HEK293T (cell line): ENCODE measurements around the gene ZDHHC14.
A peak's percentile ranks its signal among the peaks of the same experiment; 100 is the strongest.

Experiments used
- CTCF ChIA-PET: fragments of 350-600 bp; formaldehyde crosslinking; extraction: SDS; loops from one replicate; lab custom pipeline; 2021; ENCODE audit warnings: antibody characterized with exemption, inconsistent platforms; lab: Yijun Ruan, JAX
- POLR2A ChIA-PET: fragments of 350-600 bp; formaldehyde crosslinking; extraction: SDS; loops from one replicate; lab custom pipeline; 2020; ENCODE audit warnings: antibody characterized with exemption, inconsistent platforms; lab: Yijun Ruan, JAX
- DNase-seq: peaks from one replicate; pipeline ENCODE4 v3.0.0; 2012; ENCODE audit warnings: mixed read lengths; ENCODE audit errors: extremely low spot score
- ARNT ChIP-seq: fragments of 450-650 bp; IDR thresholded peaks from 2 replicates; pipeline ENCODE4 v1.6.1; 2017; ENCODE audit warnings: mild to moderate bottlenecking
- BHLHE40 ChIP-seq: fragments of 450-650 bp; IDR thresholded peaks from 2 replicates; pipeline ENCODE4 v1.6.1; 2016; ENCODE audit warnings: mild to moderate bottlenecking, moderate library complexity, borderline replicate concordance
- CTBP1 ChIP-seq: fragments of 450-650 bp; IDR thresholded peaks from 2 replicates; pipeline ENCODE4 v1.6.1; 2016; ENCODE audit warnings: borderline replicate concordance
- ELF4 ChIP-seq: fragments of 450-650 bp; IDR thresholded peaks from 2 replicates; pipeline ENCODE4 v1.6.1; 2017; ENCODE audit warnings: antibody characterized with exemption
- FOXA1 ChIP-seq: fragments of 450-650 bp; IDR thresholded peaks from 2 replicates; pipeline ENCODE4 v1.6.1; 2016; ENCODE audit warnings: mild to moderate bottlenecking
- FOXK2 ChIP-seq: fragments of 450-650 bp; IDR thresholded peaks from 2 replicates; pipeline ENCODE4 v1.6.1; 2016; ENCODE audit warnings: mild to moderate bottlenecking
- FOXM1 ChIP-seq: fragments of 450-650 bp; IDR thresholded peaks from 2 replicates; pipeline ENCODE4 v1.6.1; 2017; ENCODE audit warnings: mild to moderate bottlenecking, borderline replicate concordance
- HDGF ChIP-seq: fragments of 450-650 bp; IDR thresholded peaks from 2 replicates; pipeline ENCODE4 v1.6.1; 2017; ENCODE audit warnings: antibody characterized with exemption, borderline replicate concordance
- L3MBTL2 ChIP-seq: fragments of 450-650 bp; conservative IDR thresholded peaks from 2 replicates; pipeline ENCODE4 v1.6.1; 2016; ENCODE audit warnings: mild to moderate bottlenecking
- LEF1 ChIP-seq: fragments of 450-650 bp; IDR thresholded peaks from 2 replicates; pipeline ENCODE4 v1.6.1; 2017; ENCODE audit warnings: mild to moderate bottlenecking, borderline replicate concordance
- NFRKB ChIP-seq: fragments of 450-650 bp; IDR thresholded peaks from 2 replicates; pipeline ENCODE4 v1.6.1; 2016; ENCODE audit warnings: mild to moderate bottlenecking, moderate library complexity
- PKNOX1 ChIP-seq: fragments of 450-650 bp; IDR thresholded peaks from 2 replicates; pipeline ENCODE4 v1.6.1; 2016
- SP1 ChIP-seq: fragments of 450-650 bp; IDR thresholded peaks from 2 replicates; pipeline ENCODE4 v1.6.1; 2017
- SUZ12 ChIP-seq: fragments of 450-650 bp; IDR thresholded peaks from 2 replicates; pipeline ENCODE4 v1.6.1; 2016; ENCODE audit warnings: mild to moderate bottlenecking
- TARDBP ChIP-seq: fragments of 450-650 bp; IDR thresholded peaks from 2 replicates; pipeline ENCODE4 v1.6.1; 2016
- ZNF384 ChIP-seq: fragments of 450-650 bp; IDR thresholded peaks from 2 replicates; pipeline ENCODE4 v1.6.1; 2016

The ZDHHC14 gene

GRCh38 chr6:157372501-157373280, 8.3 kb upstream of the ZDHHC14 start:
- POLR2A ChIA-PET, result no interaction called here
- no peak for DNase-seq
- CTCF ChIA-PET, result no interaction called here
- TF ChIP-seq FOXK2 (no peak), NFRKB (no peak), ZNF384 (no peak), HDGF (no peak), CTBP1 (no peak), L3MBTL2 (no peak), TARDBP (no peak), LEF1 (no peak), SUZ12 (no peak), ARNT (no peak), SP1 (no peak), BHLHE40 (no peak)

- POLR2A ChIA-PET, result no interaction called here
- CTCF ChIA-PET, result interaction anchor here (0.6 kb wide), 1 partner anchor 846 kb away, joined by 7 read pairs; no protein-coding TSS in a partner anchor
- TF ChIP-seq SUZ12 (no peak), ARNT (no peak), SP1 (no peak), ELF4 (no peak), FOXK2 (no peak), TARDBP (no peak), FOXA1 (no peak), BHLHE40 (no peak), PKNOX1 (no peak), FOXM1 (no peak), LEF1 (no peak), ZNF384 (no peak), HDGF (no peak)
- no peak for DNase-seq
Observed at GRCh38 chr6:157374889-157375443, 6.0 kb upstream of the ZDHHC14 start.

- POLR2A ChIA-PET, result interaction anchor here (1.2 kb wide), 1 partner anchor 53 kb away, joined by 5 read pairs; the partner anchor contains the start of gene TMEM242
- CTCF ChIA-PET, result no interaction called here
- no peak for DNase-seq
- TF ChIP-seq NFRKB, result no peak
- TF ChIP-seq BHLHE40, result no peak
- TF ChIP-seq LEF1, result no peak
- TF ChIP-seq L3MBTL2, result no peak
- no peak for TF ChIP-seq PKNOX1
- no peak for TF ChIP-seq ELF4
- no peak for TF ChIP-seq SUZ12
- TF ChIP-seq FOXA1, result no peak
- TF ChIP-seq SP1, result no peak
- TF ChIP-seq TARDBP, result no peak
Observed at GRCh38 chr6:157376241-157376640, 4.7 kb upstream of the ZDHHC14 start.

GRCh38 chr6:157376706-157377230, 4.2 kb upstream of the ZDHHC14 start:
- DNase-seq, result no peak
- CTCF ChIA-PET, result no interaction called here
- POLR2A ChIA-PET, result interaction anchor here (1.2 kb wide), 1 partner anchor 53 kb away, joined by 5 read pairs; the partner anchor contains the start of gene TMEM242
- no peak for TF ChIP-seq SP1
- TF ChIP-seq ZNF384, result no peak
- no peak for TF ChIP-seq PKNOX1
- no peak for TF ChIP-seq FOXM1
- no peak for TF ChIP-seq BHLHE40
- no peak for TF ChIP-seq LEF1
- TF ChIP-seq NFRKB, result no peak
- TF ChIP-seq FOXK2, result no peak
- no peak for TF ChIP-seq TARDBP
- TF ChIP-seq ELF4, result no peak
- no peak for TF ChIP-seq ARNT
- no peak for TF ChIP-seq FOXA1
- TF ChIP-seq HDGF, result no peak
- TF ChIP-seq SUZ12, result no peak
- TF ChIP-seq CTBP1, result no peak
- TF ChIP-seq L3MBTL2, result no peak

- peak; percentile 94 for DNase-seq
- POLR2A ChIA-PET, result interaction anchor here (0.6 to 2.4 kb wide), 13 partner anchors 9 to 235 kb away, joined by 3 to 29 read pairs (median 4); partner anchors contain the start of gene TMEM242
- CTCF ChIA-PET, result interaction anchor here (1.4 kb wide), 1 partner anchor 82 kb away, joined by 3 read pairs; no protein-coding TSS in a partner anchor
- peak; percentile 55 for TF ChIP-seq L3MBTL2
- TF ChIP-seq SUZ12, result peak; percentile 90
- 0 out of 2 replicates have a peak, but pooled peaks have one; percentile 36 for TF ChIP-seq TARDBP
- no peak for TF ChIP-seq SP1
- TF ChIP-seq BHLHE40, result no peak
Observed at GRCh38 chr6:157379656-157380457, 1.1 kb upstream of the ZDHHC14 start.
